GM18868 (cell line): Measurements from ENCODE around the gene LMAN2.

ENCODE experiments used
- ATAC-seq: cut with Tn5 transposase; IDR thresholded peaks from one replicate; pipeline ENCODE4 v1.9.1; 2021; ENCODE audit warnings: mild to moderate bottlenecking, moderate library complexity; ENCODE audit not compliant: unreplicated experiment

Gene LMAN2

DNA sequence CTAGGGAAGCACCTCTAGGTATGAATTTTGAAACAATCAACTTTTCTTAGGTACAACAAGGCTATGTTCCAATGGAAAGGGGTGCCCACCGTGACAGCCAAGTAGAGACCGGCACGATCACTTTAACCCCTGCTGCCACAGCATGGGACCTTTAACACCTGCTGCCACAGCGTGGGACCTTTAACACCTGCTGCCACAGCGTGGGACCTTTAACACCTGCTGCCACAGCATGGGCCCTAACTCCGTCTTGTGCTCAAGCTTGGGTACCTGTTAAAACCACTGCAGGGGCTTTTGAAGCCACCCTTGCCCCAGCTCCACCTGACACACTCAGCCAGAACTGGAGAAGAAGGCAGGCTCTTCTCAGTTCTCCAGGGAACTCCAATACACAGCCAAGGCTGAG, 21.6 kb downstream of the LMAN2 start:
- ATAC-seq = no peak

DNA sequence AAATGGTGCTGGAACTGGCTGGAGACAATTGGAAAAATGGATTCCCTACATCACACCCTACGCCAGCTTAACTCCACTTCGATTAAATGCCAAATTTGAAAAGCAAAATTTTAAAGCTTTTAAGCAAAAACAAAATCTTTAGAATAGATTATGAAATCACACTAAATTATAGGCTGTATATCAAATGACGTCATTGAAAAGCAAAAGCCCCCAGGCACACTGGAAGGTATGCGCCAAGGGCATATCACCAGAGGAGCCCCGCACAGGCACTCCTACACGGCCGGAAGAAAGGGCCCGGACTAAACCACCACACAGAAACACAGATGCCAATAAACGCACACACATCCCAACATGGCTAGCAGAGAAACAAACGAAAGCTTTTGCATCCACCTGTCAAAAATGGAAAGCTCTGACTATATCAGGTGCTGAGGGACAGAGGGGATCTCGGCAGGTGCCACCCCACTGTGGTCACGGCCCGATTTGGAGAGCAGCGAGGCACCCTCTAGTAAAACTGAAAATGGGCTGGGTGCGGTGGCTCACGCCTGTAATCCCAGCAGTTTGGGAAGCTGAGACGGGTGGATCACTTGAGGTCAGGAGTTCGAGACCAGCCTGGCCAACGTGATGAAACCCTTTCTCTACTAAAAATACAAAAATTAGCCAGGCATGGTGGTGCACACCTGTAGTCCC, 22.8 kb downstream of the LMAN2 start:
- no peak for ATAC-seq

DNA sequence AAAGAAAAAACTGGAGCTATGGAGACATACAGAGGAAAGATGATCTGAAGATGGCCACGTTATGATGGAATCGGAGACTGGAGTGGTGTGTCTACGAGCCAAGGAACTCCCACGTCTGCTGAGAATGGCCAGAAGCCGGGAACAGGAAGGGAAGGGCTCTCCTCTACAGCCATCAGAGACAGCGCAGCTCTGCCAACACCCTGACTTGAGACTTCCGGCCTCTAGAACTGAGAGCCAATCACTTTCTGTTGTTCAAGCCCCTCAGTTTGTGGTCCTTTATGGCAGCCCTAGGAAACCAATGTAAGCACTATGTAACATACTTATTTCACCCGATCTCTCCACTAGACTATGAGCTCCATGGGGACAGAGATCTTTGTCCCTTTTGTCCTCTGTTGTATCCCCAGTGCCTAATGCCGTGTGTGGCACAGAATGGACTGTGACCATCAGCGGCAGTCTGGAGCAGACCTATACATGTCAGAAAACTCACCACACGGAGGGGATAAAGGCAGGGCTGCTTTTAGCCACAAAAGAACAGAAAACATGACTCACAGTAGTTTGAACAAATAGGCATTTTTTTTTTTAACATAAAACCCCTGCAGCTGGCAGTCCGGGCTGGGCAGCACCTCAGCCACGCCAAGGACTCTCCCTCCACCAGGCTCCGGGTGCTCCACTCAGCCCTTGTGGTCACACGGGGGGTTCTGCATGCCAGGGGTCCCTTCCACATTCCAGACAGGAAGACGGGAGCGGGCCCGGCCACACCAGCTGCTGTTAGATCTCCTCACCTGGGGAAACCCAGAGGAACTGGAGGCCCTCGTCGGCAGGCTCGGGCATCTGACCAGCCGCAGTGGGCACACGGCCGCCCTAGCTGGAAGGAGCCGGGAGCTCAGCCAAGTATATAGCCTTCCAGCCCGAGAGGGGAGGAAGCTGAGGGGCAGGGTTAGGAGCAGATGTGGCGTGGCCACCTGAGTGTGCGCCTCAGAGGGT, 23.6 kb downstream of the LMAN2 start:
- no peak for ATAC-seq

DNA sequence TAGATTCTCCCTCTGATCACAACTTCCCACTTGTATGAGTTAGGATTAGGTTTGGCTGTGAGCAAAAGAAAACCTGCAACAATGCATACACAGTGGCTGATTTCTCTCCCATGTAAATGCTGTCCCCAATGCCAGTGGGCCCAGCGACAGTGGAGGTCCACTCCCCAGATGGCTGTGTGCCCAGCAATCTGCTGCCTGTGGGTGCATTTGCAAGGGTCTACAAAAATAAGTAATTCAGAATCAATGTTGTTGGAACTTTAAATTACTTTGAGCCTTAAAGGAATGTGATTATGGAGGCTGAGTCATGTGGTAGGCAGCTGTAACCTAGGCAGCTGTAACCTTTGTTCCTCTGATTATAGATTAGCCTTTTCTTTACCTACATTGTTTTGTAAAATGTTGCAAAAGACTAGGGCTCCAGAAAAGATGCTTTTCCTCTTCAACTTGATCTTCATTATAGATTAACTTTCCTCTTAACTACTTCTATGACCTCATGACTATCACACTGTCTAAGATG, 25.5 kb downstream of the LMAN2 start:
- no peak for ATAC-seq

DNA sequence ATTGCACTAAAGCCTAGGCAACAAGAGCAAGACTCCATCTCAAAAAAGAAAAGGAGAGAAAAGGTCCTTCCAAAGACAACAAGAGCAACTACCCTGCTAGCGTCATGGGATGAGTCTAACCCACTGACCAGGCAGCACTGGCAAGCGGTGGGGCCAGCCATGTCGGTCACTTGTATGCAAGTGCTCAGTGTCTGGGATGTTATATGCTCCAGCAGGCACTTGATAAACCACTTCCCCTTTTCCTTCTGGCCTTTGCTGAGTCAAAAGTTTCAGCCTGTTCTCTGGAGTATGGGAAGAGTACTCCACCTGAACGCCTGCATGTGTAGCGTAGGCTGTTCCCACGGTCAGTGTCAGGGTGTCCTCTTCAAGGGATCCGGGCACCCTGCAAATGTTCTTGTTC, 30.6 kb downstream of the LMAN2 start:
- no peak for ATAC-seq

DNA sequence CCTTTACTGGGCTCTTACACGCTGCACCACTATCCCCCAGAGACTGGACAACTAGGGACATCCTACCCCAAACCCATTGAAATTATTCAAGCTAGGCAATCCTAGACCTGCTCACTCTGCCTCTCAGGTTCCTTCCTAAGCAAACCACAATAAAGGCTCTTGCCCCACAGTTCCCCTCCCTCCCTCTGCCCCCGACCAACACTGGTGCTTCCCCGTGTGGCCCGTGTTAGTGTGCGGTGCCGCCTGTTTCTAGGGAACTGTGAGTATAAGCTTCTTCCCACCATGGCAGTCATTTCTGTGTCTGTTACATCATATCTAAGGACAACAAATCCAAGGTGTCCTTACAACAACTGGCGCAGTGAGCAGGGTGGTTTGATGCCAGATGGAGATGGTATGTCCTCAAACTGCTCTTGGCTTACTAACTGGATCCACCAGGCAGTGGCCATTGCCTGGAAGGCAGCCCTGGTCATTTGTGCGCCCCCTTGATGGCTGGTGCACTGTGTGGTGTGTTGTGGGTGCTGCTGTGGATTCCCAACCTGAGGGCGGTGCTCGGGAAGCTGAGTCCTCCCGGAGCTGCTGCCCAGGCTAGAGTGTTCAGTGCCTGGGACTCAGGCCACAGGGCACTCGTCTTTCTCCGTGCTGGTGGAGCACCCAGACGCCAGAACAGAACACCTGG, 31.4 kb downstream of the LMAN2 start:
- no peak for ATAC-seq

DNA sequence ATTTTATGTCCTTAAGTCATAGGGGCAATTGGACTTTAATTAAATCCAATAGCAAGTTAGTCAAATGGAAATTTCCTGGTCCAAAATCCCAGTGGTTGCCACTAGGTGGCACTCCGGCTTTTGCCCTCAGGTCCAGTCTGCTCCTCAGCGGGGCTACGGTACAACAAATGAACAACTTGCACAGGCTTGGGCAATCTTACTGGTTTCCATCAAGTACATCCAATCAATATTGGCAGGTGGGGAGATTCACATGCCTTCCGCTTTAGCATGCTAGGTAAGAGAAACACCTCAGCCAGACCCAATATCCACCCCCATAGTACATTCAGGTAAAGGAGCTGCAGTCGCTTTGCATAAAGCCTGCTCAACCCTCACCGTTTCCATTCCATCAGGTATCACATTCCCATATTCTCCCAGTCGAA, 33.5 kb downstream of the LMAN2 start:
- peak; percentile 48 for ATAC-seq

DNA sequence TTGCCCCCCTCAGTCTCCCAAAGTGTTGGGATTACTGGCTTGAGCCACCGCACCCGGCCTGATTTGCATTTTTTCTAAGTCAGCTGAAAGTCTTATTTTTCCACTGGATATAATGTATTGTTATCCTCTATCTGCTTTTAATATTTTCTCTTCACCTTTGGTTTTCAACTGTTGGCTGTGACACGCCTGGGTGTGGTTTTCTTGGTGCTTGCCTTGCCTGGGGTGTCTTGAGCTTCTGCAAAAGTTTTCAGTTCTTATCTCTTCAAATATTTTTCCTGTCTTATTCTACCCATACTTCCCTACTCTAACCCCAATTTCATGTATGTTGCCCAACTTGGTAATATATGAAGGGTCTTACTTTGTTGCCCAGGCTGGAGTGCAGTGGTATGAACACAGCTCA, 35.5 kb downstream of the LMAN2 start:
- ATAC-seq = no peak

DNA sequence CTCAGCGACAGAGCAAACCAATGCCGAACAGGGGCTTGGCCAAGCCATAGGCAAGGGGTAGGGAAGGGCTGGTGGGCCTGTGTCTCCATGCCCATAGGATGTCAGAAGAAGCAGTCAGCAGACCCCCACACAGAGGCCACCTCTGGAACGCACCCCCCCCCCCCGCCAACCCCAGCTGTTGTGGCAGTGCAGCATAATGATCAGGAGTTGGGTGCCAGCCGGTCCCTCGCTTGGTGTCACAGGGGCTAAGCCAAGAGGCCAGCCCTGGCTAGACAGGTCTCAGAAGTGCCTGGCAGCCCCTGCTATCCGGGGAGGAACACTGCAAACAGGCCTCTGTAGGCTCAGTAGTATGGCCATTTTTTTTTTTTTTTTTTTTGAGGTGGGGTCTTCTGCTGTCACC, 36.1 kb downstream of the LMAN2 start:
- no peak for ATAC-seq

DNA sequence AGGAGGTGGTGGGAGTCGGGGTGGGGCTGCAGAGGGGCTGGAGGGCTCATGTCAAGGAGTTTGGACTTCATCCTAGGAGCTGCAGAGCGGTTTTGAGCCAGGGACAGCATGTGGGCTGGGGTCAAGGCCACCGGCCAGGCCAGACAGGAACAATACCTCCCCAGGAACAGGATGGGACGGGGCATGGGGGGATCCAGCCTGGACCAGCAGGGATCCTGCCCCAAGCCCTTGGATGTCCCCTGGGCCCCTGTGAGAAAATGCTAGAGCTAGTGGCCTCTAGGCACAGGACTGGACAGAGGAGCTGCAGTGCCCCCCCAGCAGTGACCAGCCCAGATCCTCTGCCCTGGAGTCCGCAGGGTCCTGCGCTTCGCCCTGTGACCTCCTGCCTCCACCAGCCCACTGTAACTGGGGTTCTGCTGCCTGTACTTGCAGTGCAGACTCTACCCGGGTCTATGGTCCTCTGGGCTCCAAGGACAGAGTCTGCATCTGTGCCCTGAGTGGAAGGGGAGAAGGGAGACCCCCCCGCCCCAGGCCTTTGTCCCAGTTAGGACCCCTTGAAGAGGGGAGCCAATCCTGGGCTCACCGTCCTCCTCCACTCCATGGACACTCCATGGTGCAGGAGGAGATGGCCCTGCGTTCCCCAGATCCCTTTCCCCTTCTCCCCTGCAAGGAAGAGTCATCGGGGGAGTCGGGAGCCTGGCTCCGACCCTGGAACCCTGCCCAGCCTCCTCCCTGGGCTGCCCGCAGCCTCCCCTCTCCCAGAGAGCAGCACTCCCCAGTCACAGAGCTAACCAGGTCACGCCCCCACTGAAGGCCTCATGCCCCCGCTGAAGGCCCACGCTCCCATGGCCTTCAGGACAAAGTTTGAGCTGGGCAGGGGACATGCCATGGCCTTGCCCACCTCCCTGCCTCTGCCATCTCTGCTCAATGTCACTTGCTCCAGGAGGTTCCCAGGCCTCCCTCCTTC, 36.8 kb downstream of the LMAN2 start:
- ATAC-seq = no peak

DNA sequence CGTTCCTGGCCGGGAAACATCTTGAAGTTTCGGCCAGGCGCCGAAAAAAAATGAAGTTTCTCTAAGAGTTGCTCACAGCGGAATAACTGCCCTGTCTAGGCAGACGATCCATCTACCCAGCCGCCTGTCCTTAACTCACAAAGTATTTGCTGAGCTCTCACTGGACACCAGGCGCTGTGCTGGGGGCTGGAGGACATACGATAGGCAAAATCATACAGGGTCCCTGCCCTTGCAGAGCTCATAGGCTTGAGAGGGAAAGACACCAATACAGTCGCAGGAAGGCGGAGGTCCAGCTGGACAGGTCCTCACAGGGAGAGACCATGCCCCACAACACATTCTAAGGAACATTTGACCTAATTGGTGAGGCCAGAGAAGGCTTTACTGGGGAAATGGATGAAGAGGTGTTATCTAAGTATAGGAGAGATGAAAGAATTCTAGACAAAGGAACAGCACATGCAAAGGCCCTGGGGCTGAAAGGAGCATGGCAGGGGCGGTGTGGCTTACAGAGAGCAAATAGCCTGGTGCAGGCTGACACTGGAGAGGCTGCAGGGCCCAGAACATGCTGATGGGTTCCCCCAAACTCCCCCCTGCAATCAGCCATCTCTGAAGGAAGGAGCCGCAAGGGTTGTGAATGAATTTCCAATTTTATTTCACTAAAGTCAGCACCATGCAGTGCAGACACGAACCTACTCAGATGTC, 37.8 kb downstream of the LMAN2 start:
- no peak for ATAC-seq

DNA sequence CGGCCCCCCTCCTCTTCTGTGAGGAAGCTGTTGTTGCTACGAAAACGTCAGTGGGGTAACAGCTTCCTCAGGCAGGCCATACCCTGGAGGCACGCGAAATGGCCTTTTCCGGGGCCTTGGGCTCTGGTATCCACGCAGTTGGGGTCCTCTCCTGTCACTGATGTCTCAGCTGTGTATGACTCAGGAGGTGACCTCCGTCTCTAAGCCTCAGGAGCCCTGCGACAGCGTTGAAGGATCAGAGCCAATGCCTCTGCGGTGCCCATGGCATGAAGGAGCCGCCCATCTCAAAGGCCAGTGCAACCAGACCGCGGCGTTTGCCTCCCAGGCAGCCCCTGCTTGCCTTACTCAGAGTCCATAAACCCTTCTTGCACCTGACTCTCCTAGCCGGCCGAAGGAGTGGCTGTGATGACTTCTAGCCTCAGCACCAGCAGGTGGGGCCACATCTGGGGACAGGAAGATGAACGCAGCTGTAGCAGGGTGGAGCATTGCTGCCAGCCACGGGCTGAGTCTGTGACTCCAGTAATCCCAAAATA, 38.8 kb downstream of the LMAN2 start:
- peak; percentile 13 for ATAC-seq

DNA sequence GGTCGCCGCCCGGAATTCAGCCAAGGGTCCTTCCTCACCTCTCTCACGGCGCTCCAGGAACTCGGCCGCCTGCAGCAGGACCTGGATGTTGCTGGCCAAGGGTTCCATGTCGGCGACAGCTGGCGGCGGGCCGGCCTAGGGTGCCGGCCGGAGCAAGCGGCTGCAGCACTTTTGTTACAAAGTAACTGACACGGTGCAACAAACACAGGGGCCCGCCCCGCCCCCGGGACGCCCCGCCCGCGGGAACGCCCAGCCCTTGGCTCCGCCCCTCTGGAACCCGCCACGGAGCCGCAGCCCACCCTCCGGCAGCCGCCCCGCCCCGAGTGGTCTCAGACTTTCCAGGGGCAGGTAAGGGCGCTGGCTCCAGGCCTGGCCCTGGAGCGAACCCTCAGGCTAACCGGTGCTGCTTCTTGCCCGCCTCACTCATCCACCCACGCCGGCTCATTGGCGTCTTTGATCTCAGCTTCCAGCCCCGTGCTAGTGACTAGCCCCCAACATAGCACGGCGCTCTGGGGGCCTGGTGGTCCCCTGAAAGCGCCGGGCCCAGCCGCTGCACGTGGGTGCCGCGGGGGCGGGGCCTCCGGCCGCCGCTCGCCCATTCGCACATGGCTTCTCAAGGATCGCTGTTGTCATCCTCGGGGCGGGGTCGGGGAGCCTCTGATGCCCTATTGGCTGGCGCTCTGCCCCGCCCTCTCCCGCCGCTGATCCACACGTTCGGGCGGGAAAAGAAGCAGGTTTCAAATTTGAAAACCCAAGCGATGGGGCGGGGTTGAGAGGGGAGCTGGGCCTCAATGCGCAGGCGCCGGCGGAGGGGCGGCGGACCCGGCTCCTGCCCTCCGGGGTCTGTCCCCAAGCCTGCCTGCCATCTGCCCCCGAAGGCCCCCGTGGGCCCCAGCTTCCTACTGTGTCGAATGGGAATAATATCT, 39.5 kb downstream of the LMAN2 start, which contains the start of gene MXD3:
Gene MXD3, minus strand, starts transcription at position 176 of the 926 bp plus-strand sequence. Its CDS starts 68 bp downstream, at position 108.
- ATAC-seq = peak; percentile 79

DNA sequence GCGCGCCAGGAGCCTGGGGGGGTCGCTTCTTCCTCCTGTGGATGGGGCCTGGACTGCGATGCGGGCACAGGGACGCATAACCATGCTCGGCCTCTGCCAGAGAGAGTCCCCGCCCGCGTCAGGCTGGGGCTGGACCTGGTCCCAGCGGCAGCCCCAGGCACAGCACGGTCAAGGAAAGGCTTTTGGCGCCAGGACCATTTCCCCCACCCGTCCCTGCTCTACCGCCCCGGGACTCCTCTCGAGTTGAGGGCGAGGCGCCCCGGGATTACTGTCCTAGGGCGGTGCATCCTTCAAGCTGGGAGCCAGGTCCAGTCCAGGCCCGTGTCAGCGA, 40.1 kb downstream of the LMAN2 start:
- ATAC-seq = no peak

DNA sequence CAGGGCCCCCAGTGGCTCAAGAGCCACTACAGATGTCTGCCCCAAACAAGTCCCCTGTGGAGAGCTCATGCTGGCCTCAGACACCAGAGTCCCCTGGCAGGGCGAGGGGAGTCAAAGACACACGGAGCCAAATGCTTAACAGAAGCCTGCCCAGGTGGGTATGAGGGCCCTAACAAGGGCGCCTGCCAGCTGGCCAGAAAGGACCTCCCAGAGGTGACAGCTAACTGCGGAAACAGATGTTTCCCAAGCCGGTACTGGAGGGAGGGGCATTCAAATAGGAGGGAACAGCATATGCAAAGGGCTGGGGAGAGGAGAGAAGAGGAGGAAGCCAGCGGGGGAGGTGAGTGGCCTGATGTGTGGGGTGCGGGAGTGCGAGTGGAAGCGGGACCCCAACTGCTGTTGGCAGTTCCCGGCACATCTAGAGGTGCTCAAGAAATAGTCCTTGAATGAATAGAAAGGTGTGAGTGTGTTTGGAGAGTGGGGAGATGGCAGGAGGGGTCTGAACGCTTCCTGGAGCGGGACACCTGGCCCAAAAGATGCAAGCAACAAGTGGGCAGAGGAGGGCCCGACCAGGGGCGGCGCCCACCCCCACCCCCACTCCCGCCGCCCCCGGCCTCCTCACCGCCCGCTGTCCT, 40.6 kb downstream of the LMAN2 start:
- ATAC-seq = no peak

DNA sequence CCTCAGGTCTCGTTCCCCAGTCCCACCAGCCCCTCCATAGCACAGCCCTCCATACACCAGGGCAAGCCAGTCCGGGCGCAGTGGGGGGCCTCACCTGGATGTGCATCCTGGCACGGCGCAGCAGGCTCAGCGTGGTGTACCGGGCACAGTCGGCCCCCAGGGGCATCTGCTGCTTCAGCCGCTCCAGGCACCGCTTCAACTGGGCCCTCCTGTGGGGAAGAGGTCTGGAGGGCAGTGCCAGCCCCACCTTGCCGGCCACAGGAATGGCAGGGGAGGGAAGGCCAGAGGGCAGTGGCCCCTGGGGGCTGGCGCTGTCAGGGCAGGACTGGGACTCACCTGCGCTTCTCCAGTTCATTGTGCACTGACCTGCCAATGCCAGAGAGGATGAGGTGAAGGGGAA, 41.1 kb downstream of the LMAN2 start:
- no peak for ATAC-seq

DNA sequence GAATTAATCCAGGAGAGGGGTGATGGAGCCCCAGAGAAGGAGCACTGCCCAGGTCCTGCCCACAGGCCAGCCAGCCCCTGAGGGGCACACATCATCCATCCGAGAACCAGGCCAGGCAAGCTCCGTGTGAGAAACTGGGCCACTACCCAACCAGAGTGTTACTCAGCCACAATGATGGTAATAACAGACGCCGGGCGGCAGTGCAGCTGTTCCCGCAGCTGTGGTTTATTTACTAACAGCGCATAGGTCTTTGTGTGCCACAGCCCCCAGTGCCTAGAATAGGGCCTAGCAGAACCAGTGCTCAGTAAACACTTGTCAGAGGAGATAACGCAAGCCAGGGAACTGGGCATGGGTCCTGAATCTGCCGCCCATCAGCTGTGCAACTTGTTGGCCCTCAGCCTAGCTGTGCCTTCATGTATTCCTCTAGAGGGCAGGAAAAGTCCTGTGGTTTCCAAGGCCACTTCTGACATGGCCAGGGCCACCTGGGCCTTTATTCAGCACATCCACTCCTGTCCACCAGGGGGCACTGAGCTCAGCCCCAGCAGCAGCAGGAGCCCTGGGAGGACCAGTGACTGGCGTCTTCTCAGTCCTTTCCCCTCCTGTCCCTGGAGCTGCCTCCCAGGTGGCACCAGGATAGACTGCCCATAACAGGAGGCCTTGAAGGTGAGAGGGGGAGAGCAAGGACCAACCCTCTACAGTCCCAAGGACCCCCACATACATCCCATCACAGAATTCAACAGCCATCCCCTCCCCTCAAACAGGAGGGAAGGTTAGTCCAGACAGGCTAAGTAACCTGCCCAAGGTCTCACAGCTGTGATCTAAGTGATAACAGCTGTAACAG, 41.9 kb downstream of the LMAN2 start:
- no peak for ATAC-seq
